ENCODE measurements around the gene CALML3.
A peak's percentile ranks its signal among the peaks of the same experiment; 100 is the strongest.
"Not testable (repeated sequence)": the region's sequence is repeated elsewhere in the genome, so short reads cannot be mapped to it uniquely, and the experiment has no call there.

CALML3 gene

DNA sequence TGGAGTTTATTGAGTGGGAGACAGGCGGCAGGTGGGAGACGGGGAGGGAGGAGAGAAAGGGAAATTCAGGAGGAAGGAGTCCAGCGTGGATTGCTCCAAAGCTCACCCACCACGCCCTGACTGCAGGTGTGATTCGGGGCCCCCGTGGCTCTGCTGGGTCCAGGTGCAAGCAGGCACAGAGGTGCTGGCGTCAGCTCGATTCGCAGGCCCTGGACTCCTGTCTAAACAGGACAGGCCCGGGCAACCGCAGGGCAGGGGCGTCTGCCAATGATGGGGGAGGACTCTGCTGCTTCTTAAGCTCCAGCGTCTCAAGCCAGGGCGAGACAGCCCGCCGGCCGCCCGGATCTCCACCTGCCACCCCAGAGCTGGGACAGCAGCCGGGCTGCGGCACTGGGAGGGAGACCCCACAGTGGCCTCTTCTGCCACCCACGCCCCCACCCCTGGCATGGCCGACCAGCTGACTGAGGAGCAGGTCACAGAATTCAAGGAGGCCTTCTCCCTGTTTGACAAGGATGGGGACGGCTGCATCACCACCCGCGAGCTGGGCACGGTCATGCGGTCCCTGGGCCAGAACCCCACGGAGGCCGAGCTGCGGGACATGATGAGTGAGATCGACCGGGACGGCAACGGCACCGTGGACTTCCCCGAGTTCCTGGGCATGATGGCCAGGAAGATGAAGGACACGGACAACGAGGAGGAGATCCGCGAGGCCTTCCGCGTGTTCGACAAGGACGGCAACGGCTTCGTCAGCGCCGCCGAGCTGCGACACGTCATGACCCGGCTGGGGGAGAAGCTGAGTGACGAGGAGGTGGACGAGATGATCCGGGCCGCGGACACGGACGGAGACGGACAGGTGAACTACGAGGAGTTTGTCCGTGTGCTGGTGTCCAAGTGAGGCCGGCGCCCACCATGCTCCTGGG is at the start of gene CALML3:
Gene CALML3, plus strand, starts transcription at position 321 of the 920 bp plus-strand sequence. Its CDS starts 125 bp downstream, at position 446.
- no peak within 1 kb of the TSS for H3K9ac ChIP-seq (ENCODE audit: low read depth, low read length)
- H3K4me1 ChIP-seq (ENCODE audit: insufficient read depth, low read length), result peaks cover 2% of the 10 kb centered on the region; the same call in 1 of the 2 replicates
- no peaks in the 10 kb centered on the region for H3K36me3 ChIP-seq (ENCODE audit: insufficient read depth, low read length)
- no peaks in the 10 kb centered on the region for H3K9me3 ChIP-seq (ENCODE audit: control insufficient read depth, insufficient read depth, low read length)

DNA sequence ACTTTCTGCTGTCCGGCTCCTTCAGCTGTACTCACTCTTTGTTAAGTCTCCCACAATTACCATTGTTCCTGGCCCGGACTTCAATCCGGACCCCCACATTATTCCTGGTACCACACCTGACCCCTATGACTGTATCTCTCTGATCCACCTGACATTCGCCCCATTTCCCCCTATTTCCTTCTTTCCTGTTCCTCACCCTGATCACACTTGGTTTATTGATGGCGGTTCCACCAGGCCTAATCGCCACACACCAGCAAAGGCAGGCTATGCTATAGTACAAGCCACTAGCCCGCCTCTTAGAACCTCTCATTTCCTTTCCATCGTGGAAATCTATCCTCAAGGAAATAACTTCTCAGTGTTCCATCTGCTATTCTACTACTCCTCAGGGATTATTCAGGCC is 49.7 kb upstream of the CALML3 start:
- H3K9me3 ChIP-seq (ENCODE audit: control insufficient read depth, insufficient read depth, low read length); H3K36me3 ChIP-seq (ENCODE audit: insufficient read depth, low read length); H3K9ac ChIP-seq (ENCODE audit: low read depth, low read length): not testable (repeated sequence)
- peaks cover 22% of the 10 kb centered on the region for H3K4me1 ChIP-seq (ENCODE audit: insufficient read depth, low read length)

DNA sequence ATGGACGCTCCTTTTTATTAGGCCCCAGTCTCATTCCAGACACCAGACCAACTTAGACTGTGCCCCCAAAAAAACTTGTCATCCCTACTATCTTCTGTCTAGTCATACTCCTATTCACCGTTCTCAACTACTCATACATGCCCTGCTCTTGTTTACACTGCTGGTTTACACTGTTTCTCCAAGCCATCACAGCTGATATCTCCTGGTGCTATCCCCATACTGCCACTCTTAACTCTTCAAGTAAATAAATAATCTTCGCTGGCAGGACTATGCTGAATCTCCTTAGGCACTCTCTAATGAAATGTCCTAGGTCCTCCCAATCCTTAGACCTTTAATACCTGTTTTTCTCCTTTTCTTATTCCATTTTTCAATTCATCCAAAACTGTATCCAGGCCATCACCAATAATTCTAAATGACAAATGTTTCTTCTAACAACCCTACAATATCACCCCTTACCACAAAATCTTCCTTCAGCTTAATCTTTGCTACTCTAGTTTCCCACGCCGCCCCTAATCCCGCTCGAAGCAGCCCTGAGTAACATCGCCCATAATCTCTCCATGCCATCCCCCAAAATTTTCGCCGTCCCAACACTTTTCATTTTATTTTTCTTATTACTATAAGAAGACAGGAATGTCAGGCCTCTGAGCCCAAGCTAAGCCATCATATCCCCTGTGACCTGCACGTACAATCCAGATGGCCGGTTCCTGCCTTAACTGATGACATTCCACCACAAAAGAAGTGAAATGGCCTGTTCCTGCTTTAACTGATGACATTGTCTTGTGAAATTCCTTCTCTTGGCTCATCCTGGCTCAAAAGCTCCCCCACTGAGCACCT is 48.6 kb upstream of the CALML3 start:
- not testable (repeated sequence) for H3K9me3 ChIP-seq (ENCODE audit: control insufficient read depth, insufficient read depth, low read length); H3K36me3 ChIP-seq (ENCODE audit: insufficient read depth, low read length); H3K9ac ChIP-seq (ENCODE audit: low read depth, low read length)
- H3K4me1 ChIP-seq (ENCODE audit: insufficient read depth, low read length), result peaks cover 22% of the 10 kb centered on the region

DNA sequence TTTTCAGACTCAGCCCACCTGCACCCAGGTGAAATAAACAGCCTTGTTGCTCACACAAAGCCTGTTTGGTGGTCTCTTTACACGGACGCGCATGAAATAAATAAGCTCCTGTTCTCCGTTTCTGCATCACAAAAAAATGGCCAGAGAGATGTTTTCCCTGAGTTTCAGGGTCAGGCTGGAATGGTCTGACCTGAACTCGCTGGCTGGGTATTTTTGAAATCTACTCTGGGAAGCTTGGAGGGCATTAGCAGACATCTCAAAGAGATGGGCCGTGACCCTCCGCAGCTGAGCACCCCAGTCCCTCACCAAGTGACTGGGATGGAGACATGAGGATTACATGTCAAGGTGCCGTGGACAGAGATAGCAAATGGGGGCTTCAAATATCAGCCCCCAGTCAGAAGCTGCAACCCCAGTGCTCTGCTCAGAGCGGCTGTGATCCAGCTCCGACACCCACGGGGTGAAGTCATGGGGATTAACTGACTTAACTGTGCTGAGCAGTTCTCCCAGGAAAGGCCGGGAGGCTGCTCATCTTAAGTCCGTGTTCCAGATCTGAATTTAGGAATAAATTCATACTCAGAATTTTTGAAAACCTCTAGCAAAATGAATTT is 47.7 kb upstream of the CALML3 start:
- Histone ChIP-seq H3K36me3 (ENCODE audit: insufficient read depth, low read length) (no peaks in the 10 kb centered on the region), H3K9ac (ENCODE audit: low read depth, low read length) (peak overlapping the region; percentile 19; the same call in 1 of the 2 replicates), H3K9me3 (ENCODE audit: control insufficient read depth, insufficient read depth, low read length) (peaks cover 1% of the 10 kb centered on the region; the same call in 1 of the 2 replicates), H3K4me1 (ENCODE audit: insufficient read depth, low read length) (peaks cover 22% of the 10 kb centered on the region)

DNA sequence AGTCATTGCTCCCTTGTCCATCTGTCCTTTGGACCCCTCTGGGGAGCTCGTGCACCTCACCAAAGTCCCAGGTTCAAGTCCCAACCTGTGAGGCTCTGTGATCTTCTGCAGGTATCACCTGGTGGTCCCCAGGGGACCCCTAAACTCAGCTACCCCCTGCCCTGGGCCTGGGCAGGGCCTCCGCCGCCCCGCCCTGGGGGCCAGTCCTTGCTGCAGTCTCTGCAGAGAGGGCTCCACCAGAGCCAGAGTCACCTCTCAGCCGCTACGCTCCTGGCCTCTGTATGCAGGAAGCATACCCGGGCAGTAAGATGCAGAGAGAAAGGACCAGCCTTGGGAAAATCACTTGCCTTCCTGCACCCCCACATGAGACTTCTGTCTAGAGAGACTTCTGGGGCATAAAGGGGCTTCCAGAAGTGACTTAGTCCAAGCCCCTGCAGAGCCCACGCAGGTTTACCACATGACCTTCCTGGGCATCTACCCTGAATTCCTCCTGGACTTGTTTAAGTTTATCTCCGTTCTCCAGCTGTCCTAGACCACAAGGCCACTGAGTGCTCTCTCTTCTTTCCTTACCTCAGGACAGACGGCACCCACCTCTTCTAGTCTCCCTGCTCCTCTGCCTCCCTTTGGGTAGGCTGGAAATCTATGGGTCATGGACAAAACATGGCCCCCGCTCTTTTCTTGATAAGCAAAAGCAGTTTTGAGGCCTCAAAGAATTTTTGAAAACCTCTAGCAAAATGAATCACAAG is 46.6 kb upstream of the CALML3 start:
- Histone ChIP-seq H3K36me3 (ENCODE audit: insufficient read depth, low read length) (no peaks in the 10 kb centered on the region), H3K9ac (ENCODE audit: low read depth, low read length) (no peak overlapping the region), H3K9me3 (ENCODE audit: control insufficient read depth, insufficient read depth, low read length) (no peaks in the 10 kb centered on the region), H3K4me1 (ENCODE audit: insufficient read depth, low read length) (peaks cover 22% of the 10 kb centered on the region)

DNA sequence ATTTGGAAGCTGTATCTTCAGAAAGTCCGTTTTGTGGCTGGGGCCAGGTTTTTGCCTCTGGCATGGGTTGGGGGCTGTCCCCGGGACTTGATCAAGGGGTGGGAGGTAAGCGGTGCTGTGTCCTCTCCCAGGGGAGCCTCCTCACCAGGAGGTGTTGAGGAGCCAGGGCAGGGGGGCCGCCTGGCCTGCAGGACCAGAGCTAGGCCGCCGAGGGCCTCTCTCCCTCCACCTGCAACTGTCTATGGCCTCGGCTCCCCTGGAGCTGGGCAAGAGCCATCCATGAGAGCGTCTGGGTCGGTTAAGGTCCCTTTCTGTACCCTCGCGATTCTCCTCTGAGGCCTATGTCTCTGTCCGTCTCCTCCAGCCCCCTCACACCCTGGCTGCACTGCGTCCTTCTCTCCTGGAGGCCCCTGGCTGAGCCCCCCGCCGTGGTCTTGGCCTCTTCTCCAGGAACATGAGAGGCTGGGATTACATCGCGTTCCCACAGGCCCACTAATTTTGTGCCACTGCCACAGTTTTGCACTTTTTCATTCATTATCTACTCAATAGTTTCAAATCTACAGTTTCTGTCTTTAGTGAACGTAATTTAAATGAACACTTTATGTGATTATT is 46.0 kb upstream of the CALML3 start:
- Histone ChIP-seq H3K9ac (ENCODE audit: low read depth, low read length) (no peak overlapping the region), H3K36me3 (ENCODE audit: insufficient read depth, low read length) (no peaks in the 10 kb centered on the region), H3K4me1 (ENCODE audit: insufficient read depth, low read length) (peaks cover 22% of the 10 kb centered on the region), H3K9me3 (ENCODE audit: control insufficient read depth, insufficient read depth, low read length) (no peaks in the 10 kb centered on the region)

DNA sequence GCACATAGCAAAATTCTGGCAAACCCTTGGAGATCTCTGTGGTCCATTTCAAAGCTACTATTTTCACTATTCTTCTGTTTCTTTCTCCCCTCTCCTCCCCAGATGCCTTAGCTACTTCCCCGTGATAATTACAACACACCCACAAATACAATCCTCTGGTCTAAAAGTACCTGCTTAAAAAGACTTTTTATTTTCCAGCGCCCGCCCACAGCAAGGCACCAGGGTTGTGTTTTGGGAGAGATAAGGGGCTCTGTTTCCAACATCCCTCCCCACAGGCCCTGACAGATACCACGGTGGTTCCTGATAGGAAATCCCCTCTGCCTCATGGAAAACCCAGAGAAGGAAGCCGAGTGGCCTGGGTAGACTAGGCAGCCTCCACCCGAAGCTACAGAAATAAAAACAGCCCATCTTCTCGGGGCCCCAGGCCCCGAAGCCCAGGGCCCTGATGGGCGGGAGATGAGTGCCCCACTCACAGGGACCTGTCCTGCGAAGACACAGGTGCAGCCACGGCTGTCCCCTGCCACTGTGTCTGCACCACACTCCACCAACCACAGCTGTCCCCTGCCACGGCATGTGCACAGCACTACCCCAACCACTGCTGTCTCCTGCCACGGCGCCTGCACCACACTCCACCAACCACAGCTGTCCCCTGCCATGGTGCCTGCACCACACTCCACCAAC is 45.1 kb upstream of the CALML3 start:
- Histone ChIP-seq H3K9ac (ENCODE audit: low read depth, low read length) (no peak overlapping the region), H3K9me3 (ENCODE audit: control insufficient read depth, insufficient read depth, low read length) (no peaks in the 10 kb centered on the region), H3K4me1 (ENCODE audit: insufficient read depth, low read length) (peaks cover 22% of the 10 kb centered on the region), H3K36me3 (ENCODE audit: insufficient read depth, low read length) (no peaks in the 10 kb centered on the region)

DNA sequence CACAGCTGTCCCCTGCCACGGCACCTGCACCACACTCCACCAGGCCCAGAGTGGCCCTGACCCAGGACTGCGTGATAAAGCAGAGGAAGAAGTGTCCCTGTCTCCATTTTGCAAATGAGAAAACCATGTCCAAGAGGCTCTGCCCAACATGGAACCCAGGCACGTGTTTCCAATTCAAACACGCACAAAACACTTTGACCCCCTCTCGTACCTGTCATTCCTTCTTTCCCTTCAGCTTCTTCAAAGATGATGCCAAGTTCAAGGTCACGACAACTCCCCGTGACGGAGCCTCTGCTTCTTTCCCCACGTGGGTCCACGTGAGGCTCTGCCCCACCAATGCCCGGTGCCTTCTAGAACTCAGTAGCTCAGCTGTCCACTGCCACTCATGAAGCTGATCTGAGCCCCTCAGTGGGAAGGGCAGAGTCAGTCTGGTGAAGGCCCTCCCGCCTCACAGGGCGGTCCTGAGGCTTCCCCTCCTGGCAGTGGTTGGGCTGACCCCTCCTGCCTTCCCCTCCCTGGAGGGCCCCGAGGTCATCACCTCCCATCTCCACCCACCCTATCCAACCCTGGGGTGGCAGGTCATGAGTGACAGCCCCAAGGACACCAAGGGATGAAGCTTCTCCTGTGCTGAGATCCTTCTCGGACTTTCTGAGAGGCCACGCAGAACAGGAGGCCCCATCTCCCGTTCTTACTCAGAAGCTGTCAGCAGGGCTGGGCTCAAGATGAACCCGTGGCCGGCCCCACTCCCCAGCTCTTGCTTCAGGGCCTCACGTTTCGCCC is 44.4 kb upstream of the CALML3 start:
- Histone ChIP-seq H3K4me1 (ENCODE audit: insufficient read depth, low read length) (peaks cover 22% of the 10 kb centered on the region), H3K9ac (ENCODE audit: low read depth, low read length) (no peak overlapping the region), H3K9me3 (ENCODE audit: control insufficient read depth, insufficient read depth, low read length) (no peaks in the 10 kb centered on the region), H3K36me3 (ENCODE audit: insufficient read depth, low read length) (no peaks in the 10 kb centered on the region)

DNA sequence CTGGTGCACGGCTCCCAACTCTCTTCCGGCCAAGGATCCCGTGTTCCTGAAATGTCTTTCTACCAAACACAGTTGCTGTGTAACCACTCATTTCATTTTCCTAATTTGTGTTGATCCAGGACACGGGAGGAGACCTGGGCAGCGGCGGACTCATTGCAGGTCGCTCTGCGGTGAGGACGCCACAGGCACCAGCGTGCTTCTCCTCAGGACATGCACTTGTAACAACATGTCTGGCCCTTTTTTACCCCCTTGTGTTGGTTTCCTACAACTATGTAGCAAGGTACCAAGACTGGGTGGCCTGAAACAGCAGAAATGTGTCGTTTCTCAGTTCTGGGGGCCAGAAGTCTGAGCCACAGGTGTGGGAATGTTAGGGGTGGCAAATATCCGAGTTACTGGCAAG is 43.6 kb upstream of the CALML3 start:
- Histone ChIP-seq H3K9me3 (ENCODE audit: control insufficient read depth, insufficient read depth, low read length) (no peaks in the 10 kb centered on the region), H3K36me3 (ENCODE audit: insufficient read depth, low read length) (no peaks in the 10 kb centered on the region), H3K4me1 (ENCODE audit: insufficient read depth, low read length) (peaks cover 15% of the 10 kb centered on the region), H3K9ac (ENCODE audit: low read depth, low read length) (no peak overlapping the region)

DNA sequence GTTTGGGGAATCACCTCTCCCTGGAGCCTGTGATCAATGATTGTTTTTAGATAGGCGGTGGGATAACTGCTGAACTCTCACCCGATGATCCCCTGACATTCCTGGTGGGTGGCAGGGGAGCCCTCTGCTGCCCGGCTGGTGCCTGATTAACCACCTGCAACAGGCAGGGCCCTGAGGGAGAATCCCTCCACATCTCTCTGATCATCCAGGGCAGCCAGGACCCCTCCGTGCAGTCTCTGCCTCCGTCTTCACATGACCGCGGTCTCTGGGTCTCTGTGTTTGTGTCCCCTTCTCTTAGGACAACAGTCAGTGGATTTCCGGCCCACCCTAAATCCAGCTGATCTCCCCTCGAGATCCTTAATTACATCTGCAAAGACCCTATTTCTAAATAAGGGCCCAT is 42.7 kb upstream of the CALML3 start:
- no peaks in the 10 kb centered on the region for H3K9me3 ChIP-seq (ENCODE audit: control insufficient read depth, insufficient read depth, low read length)
- peaks cover 19% of the 10 kb centered on the region for H3K4me1 ChIP-seq (ENCODE audit: insufficient read depth, low read length)
- no peak overlapping the region for H3K9ac ChIP-seq (ENCODE audit: low read depth, low read length)

DNA sequence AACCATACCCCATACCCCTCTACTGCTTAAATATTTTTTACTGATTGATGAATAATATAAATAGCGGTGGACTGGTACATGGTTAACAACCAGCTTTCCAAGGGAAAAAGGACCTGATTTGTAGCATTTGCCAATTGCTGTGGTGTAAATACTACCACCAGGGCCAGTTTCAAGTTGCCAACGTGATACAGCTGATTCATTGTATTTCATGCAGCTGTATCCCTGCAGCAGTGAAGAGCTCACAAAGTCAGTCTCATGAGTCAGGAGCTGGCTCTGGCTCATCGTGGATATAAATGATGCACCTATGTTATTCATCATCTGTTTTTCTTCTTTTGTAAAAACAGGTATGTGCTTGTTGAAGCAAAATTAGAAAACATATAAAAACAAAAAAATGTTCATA is 40.6 kb upstream of the CALML3 start:
- no peaks in the 10 kb centered on the region for H3K9me3 ChIP-seq (ENCODE audit: control insufficient read depth, insufficient read depth, low read length)
- H3K4me1 ChIP-seq (ENCODE audit: insufficient read depth, low read length), result peaks cover 23% of the 10 kb centered on the region
- H3K36me3 ChIP-seq (ENCODE audit: insufficient read depth, low read length), result no peaks in the 10 kb centered on the region
- no peak overlapping the region for H3K9ac ChIP-seq (ENCODE audit: low read depth, low read length)

More for the DNA sequence above, 42.7 kb upstream of the CALML3 start:
- no peaks in the 10 kb centered on the region for H3K36me3 ChIP-seq (ENCODE audit: insufficient read depth, low read length)

DNA sequence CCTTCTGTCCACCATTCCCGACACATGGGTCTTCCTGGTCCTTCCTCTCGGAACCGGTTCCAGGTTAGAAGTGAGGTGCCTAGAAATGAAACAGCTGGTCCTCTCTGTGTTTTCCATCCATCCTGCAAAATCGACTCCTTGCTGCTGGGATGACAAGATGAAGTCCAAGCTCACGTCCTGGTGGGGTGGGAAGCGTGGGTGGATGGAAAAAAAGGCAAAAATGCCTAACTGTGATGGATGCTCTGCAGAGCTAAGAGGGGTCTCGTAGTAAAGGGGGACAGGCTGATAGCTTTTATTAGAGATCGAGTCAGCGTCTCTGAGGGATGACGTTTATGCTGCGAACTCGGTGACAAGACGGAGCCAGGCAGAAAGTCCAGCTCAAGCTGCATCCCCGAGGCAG is 39.5 kb upstream of the CALML3 start:
- no peaks in the 10 kb centered on the region for H3K36me3 ChIP-seq (ENCODE audit: insufficient read depth, low read length)
- H3K9ac ChIP-seq (ENCODE audit: low read depth, low read length), result no peak overlapping the region
- peaks cover 23% of the 10 kb centered on the region for H3K4me1 ChIP-seq (ENCODE audit: insufficient read depth, low read length)
- H3K9me3 ChIP-seq (ENCODE audit: control insufficient read depth, insufficient read depth, low read length), result no peaks in the 10 kb centered on the region
